ENCODE measurements around the gene NDUFB2.
A peak's percentile ranks its signal among the peaks of the same experiment; 100 is the strongest.

The NDUFB2 gene

DNA sequence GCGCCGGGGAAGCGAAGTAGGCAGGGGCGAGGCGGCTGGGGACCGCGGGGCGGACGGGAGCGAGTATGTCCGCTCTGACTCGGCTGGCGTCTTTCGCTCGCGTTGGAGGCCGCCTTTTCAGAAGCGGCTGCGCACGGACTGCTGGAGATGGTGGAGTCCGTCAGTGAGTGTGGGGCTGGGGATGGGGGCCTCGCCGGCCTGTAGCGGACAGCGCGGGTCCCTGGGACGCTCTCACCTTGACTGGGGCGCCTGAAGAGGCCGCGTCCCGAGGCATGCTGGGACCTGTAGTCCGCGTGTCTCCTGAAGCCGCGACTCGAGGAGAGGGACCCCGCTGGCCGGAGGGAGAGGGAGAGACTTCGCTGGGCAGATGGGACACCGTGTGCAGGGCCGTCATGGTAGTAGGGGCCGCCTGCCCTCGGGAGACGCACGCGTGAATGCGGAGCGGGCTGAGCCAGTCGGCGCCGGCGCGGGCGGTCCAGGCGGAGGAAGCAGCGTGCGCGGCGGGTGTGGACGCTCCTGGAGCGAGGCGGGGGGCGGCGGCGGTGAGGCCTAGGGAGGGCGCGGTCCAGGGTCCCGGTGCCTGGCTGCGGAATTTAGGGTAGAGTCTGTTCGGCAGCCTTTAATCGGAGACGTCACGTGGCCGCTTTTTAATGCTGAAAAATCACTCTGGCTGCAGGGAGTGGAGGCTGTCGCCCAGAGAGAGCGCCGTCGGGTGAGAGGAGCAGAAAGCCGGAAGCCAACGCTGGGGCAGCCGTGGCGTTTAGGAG lies at the start of gene NDUFB2:
NDUFB2 (plus strand) TSS at position 29 of the 767 bp plus-strand sequence; CDS start at position 66, 37 bp downstream.
- Histone ChIP-seq H3K9ac (peak within 1 kb of the TSS; percentile 91), H3K4me3 (peak within 1 kb of the TSS; percentile 96), H3K36me3 (peaks cover 43% of the 10 kb centered on the region), H3K9me3 (no peaks in the 10 kb centered on the region), H3K4me1 (peaks cover 19% of the 10 kb centered on the region), H4K20me1 (peaks cover 47% of the 10 kb centered on the region), H3K4me2 (peak within 1 kb of the TSS; percentile 93), H3K27ac (peak within 1 kb of the TSS; percentile 90), H3K27me3 (no peaks in the 10 kb centered on the region)
- no peak for TF ChIP-seq Cebpa-rat (IDR thresholded peaks at IDR 0.05)

GRCh38 chr7:140646931-140647647 lies 49.4 kb upstream of the NDUFB2 start:
- H3K4me3 ChIP-seq: no peak overlapping the region
- no peak for TF ChIP-seq Cebpa-rat (IDR thresholded peaks at IDR 0.05)
- H3K9ac ChIP-seq: no peak overlapping the region
- peaks cover 21% of the 10 kb centered on the region for H3K4me1 ChIP-seq
- H3K9me3 ChIP-seq: no peaks in the 10 kb centered on the region
- H3K36me3 ChIP-seq: no peaks in the 10 kb centered on the region
- no peaks in the 10 kb centered on the region for H4K20me1 ChIP-seq
- no peaks in the 10 kb centered on the region for H3K27me3 ChIP-seq
- H3K27ac ChIP-seq: no peak overlapping the region
- 0 out of 2 replicates have a peak overlapping the region, but pooled peaks have one; percentile 8 for H3K4me2 ChIP-seq

DNA sequence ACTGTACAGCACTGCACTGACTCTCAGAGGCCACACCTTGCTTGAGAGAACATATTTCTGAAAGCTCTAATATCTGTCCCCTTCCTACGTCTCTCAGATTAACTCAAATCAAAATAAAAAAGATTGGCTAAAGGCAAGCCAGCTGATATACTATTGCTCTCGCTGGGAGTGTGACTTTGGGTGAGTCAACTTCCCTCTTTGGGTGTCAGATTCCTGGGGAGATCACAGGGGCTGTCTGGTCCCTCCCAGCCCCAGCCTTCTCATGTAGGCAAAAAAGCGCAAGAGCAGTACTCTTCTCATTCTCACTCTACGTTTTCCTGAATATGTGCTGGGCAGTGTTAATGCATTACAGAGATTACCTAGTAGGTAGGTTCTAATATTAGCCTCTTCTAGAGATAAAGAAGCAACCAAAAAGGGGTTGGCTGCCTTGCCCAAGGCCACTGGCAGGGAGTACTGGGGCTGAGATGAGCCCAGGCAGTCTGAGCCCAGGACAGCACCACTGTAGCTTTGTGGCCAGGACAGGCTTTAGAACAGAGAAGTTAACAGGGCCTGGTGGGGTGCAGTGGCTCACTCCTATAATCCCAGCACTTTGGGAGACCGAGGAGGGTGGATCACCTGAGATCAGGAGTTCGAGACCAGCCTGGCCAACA lies 46.8 kb upstream of the NDUFB2 start:
- Histone ChIP-seq H3K4me2 (no peak overlapping the region), H3K36me3 (no peaks in the 10 kb centered on the region), H3K27ac (no peak overlapping the region), H3K4me3 (no peak overlapping the region), H3K4me1 (peaks cover 12% of the 10 kb centered on the region), H3K9ac (no peak overlapping the region), H3K9me3 (no peaks in the 10 kb centered on the region), H3K27me3 (no peaks in the 10 kb centered on the region), H4K20me1 (no peaks in the 10 kb centered on the region)
- TF ChIP-seq Cebpa-rat (IDR thresholded peaks at IDR 0.05): no peak

DNA sequence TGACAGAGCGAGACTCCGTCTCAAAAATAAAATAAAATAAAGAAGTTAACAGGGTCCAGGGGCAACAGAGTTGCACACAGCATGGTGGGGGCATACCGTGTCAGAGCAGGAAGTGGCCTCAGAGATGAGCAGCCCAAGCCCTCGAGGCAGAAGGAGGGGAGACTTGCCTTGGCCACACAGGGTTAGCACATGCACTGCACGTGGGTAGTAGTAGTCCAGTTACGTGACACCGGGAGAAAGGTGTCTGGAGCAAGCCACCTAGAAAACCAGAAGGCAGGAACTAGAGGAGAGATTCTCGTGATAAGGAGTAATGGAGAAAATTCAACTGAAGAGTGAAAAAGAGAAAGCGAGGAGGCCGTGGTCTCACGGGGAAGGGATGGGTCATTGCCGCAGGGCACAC lies 46.1 kb upstream of the NDUFB2 start:
- H3K27me3 ChIP-seq: no peaks in the 10 kb centered on the region
- TF ChIP-seq Cebpa-rat (IDR thresholded peaks at IDR 0.05): no peak
- no peak overlapping the region for H3K4me2 ChIP-seq
- H3K9ac ChIP-seq: no peak overlapping the region
- no peaks in the 10 kb centered on the region for H3K9me3 ChIP-seq
- H3K4me3 ChIP-seq: no peak overlapping the region
- H3K36me3 ChIP-seq: no peaks in the 10 kb centered on the region
- no peaks in the 10 kb centered on the region for H4K20me1 ChIP-seq
- H3K4me1 ChIP-seq: peaks cover 12% of the 10 kb centered on the region
- no peak overlapping the region for H3K27ac ChIP-seq

DNA sequence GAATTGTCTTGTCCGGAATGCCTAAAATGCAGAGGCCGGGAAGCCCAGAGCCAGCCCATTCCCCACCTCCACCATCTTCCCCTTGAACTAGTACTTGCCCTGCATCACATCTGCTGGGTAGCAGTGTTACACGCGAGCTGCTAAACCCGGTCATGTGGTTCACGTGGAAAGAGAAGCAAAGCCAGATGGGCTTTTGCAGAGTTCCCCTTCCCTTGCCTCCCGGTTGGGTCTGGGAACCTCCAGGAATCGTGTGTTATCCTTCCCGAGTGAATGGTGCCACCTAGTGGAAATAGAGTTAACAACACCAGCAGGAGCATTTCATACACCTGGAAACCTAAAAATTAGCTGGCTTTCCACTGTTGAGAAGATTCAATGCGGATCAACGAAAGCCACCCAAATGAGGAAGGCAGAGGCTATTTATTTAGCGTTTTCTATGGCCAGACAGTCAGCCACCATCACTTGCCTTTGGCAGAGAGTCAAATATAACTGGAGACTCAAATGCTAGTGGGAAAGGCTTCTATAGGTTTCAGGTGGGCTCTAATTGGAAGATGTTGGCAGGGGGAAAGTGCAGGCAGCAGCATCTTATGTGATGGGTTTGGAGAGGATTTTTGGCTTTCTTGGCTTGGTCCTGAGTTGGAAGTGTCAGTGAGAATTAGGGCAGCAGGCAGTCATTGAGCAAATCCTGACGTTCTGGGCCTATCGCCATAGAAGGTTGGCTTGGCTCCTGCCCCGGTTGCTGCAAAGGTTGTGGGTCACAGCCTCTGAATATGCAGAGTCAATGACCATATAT lies 43.0 kb upstream of the NDUFB2 start:
- no peak overlapping the region for H3K4me3 ChIP-seq
- no peaks in the 10 kb centered on the region for H3K27me3 ChIP-seq
- H3K9me3 ChIP-seq: no peaks in the 10 kb centered on the region
- H3K36me3 ChIP-seq: no peaks in the 10 kb centered on the region
- H3K9ac ChIP-seq: no peak overlapping the region
- H3K4me1 ChIP-seq: peaks cover 22% of the 10 kb centered on the region
- H4K20me1 ChIP-seq: no peaks in the 10 kb centered on the region
- TF ChIP-seq Cebpa-rat (IDR thresholded peaks at IDR 0.05): no peak
- peak overlapping the region; percentile 24; the same call in 1 of the 2 replicates for H3K4me2 ChIP-seq
- H3K27ac ChIP-seq: no peak overlapping the region

- Histone ChIP-seq H3K9me3 (no peaks in the 10 kb centered on the region), H3K27ac (no peak overlapping the region), H4K20me1 (no peaks in the 10 kb centered on the region), H3K27me3 (no peaks in the 10 kb centered on the region), H3K36me3 (no peaks in the 10 kb centered on the region), H3K4me2 (no peak overlapping the region), H3K4me3 (no peak overlapping the region), H3K9ac (no peak overlapping the region), H3K4me1 (peaks cover 22% of the 10 kb centered on the region)
- TF ChIP-seq Cebpa-rat (IDR thresholded peaks at IDR 0.05): no peak
These were observed 42.5 kb upstream of the NDUFB2 start for GRCh38 chr7:140654109-140654387.

GRCh38 chr7:140654661-140655060 lies 41.8 kb upstream of the NDUFB2 start:
- Histone ChIP-seq H3K4me1 (peaks cover 22% of the 10 kb centered on the region), H3K27me3 (no peaks in the 10 kb centered on the region), H3K4me3 (no peak overlapping the region), H3K9me3 (no peaks in the 10 kb centered on the region), H4K20me1 (no peaks in the 10 kb centered on the region), H3K36me3 (no peaks in the 10 kb centered on the region), H3K9ac (no peak overlapping the region), H3K4me2 (no peak overlapping the region), H3K27ac (no peak overlapping the region)
- no peak for TF ChIP-seq Cebpa-rat (IDR thresholded peaks at IDR 0.05)

GRCh38 chr7:140655511-140656408 lies 40.7 kb upstream of the NDUFB2 start:
- peak overlapping the region; percentile 86 for H3K4me2 ChIP-seq

More at GRCh38 chr7:140655511-140656408, 40.7 kb upstream of the NDUFB2 start:
- Histone ChIP-seq H4K20me1 (no peaks in the 10 kb centered on the region), H3K27ac (peak overlapping the region; percentile 80), H3K9ac (peak overlapping the region; percentile 76; the same call in 1 of the 2 replicates), H3K9me3 (no peaks in the 10 kb centered on the region), H3K4me1 (peaks cover 22% of the 10 kb centered on the region), H3K4me3 (0 out of 2 replicates have a peak overlapping the region, but pooled peaks have one; percentile 38), H3K36me3 (no peaks in the 10 kb centered on the region), H3K27me3 (no peaks in the 10 kb centered on the region)
- TF ChIP-seq Cebpa-rat (IDR thresholded peaks at IDR 0.05): no peak
